Endothelial cell of umbilical vein (primary cell): ENCODE results near the gene RHOA. TPM values are rescaled to one million over a fixed set of nuclear protein-coding genes. Genes with fewer than 3 reads are reported as not detected.

Experiments used
- BruUV-seq: library from RNA; stranded (reverse); fragments of 400-500 nt; replicated peaks from 2 replicates; lab custom pipeline; 2021; lab: Mats Ljungman, UMichigan
- CTCF ChIA-PET: fragments of 300-600, 350-600 bp; sonication (Branson Sonifier 250); formaldehyde crosslinking; loops from one replicate; lab custom pipeline; 2021; ENCODE audit warnings: antibody characterized with exemption, inconsistent platforms; lab: Charles Lee
- POLR2A ChIA-PET: fragments of 300-600, 350-600 bp; sonication (Branson Sonifier 250); formaldehyde crosslinking; loops from one replicate; lab custom pipeline; 2021; ENCODE audit warnings: antibody characterized with exemption, inconsistent platforms; lab: Charles Lee
- DNase-seq: peaks from one replicate; pipeline ENCODE4 v3.0.0-alpha.2; 2011; ENCODE audit warnings: low read depth, low spot score
- FAIRE-seq: peaks from 2 replicates; lab custom pipeline; 2011; peaks lifted over from hg19 to GRCh38; lab: Jason Lieb, UNC
- H2AFZ ChIP-seq: 2 replicates; pipeline ENCODE4 v1.6.0; 2012; ENCODE audit warnings: low read depth, low read length, control low read depth, inconsistent platforms
- H3K27ac ChIP-seq: 2 replicates; pipeline ENCODE4 v1.5.1; 2011; ENCODE audit warnings: low read depth, mild to moderate bottlenecking, control low read depth, low read length, moderate library complexity; ENCODE audit not compliant: insufficient read depth
- H3K27me3 ChIP-seq, 2 experiments: 2 replicates each; pipeline versions ENCODE4 v1.6.0 to v1.6.1; 2011; ENCODE audit warnings: low read length in 2 of 2, mixed read lengths in 1 of 2; ENCODE audit not compliant: control insufficient read depth in 2 of 2, insufficient read depth in 2 of 2
- H3K36me3 ChIP-seq, 2 experiments: 2 replicates in 1 of 2; 3 replicates in 1 of 2; pipeline ENCODE4 v1.5.1; 2011; ENCODE audit warnings: low read length in 2 of 2, mild to moderate bottlenecking in 1 of 2, moderate library complexity in 1 of 2; ENCODE audit not compliant: control insufficient read depth in 2 of 2, insufficient read depth in 2 of 2; ENCODE audit errors: extremely low read depth in 1 of 2
- H3K4me1 ChIP-seq: 3 replicates; pipeline ENCODE4 v1.5.1; 2011; ENCODE audit warnings: mild to moderate bottlenecking, low read length; ENCODE audit not compliant: control insufficient read depth, insufficient read depth; ENCODE audit errors: extremely low read depth
- H3K4me2 ChIP-seq: 2 replicates; pipeline ENCODE4 v1.6.1; 2011; ENCODE audit warnings: low read length, control low read depth, mixed read lengths; ENCODE audit not compliant: insufficient read depth
- H3K4me3 ChIP-seq, 3 experiments: fragments of 200-600 bp in 1 of 3; sonication (generic), shearing (Covaris generic) in 1 of 3; replicated peaks in 1 of 3; 2 replicates each; pipeline ENCODE4 v1.5.1; 2011 to 2016; ENCODE audit warnings: control low read depth in 3 of 3, low read length in 3 of 3, mild to moderate bottlenecking in 2 of 3, inconsistent platforms in 1 of 3, low read depth in 1 of 3, moderate library complexity in 1 of 3; ENCODE audit not compliant: insufficient read depth in 1 of 3
- H3K79me2 ChIP-seq: 2 replicates; pipeline ENCODE4 v1.6.0; 2012; ENCODE audit warnings: low read length, inconsistent platforms; ENCODE audit not compliant: control insufficient read depth, insufficient read depth
- H3K9ac ChIP-seq: replicated peaks from 2 replicates; pipeline ENCODE3; 2011; ENCODE audit warnings: low read length, control low read depth; ENCODE audit not compliant: insufficient read depth; ENCODE audit errors: extremely low read depth
- H3K9me1 ChIP-seq: replicated peaks from 3 replicates; pipeline ENCODE4 v1.6.0; 2011; ENCODE audit warnings: mild to moderate bottlenecking, low read length; ENCODE audit not compliant: control insufficient read depth, insufficient read depth; ENCODE audit errors: extremely low read depth
- H3K9me3 ChIP-seq: replicated peaks from 2 replicates; pipeline ENCODE4 v1.5.1; 2012; ENCODE audit warnings: low read length, inconsistent platforms; ENCODE audit not compliant: control insufficient read depth, insufficient read depth
- H4K20me1 ChIP-seq: replicated peaks from 2 replicates; pipeline ENCODE3; 2011; ENCODE audit warnings: mild to moderate bottlenecking, low read length; ENCODE audit not compliant: control insufficient read depth, insufficient read depth; ENCODE audit errors: extremely low read depth
- CTCF ChIP-seq, 2 donors: IDR thresholded peaks; 1 replicate in 1 of 2; 2 replicates in 1 of 2; pipeline ENCODE4 v1.5.1; 2011; ENCODE audit warnings: low read length in 2 of 2, mild to moderate bottlenecking in 2 of 2, moderate library complexity in 2 of 2, control low read depth in 1 of 2, inconsistent platforms in 1 of 2, low read depth in 1 of 2; ENCODE audit not compliant: insufficient read depth in 1 of 2; ENCODE audit errors: extremely low read depth in 1 of 2
- EZH2 ChIP-seq: IDR thresholded peaks from 2 replicates; pipeline ENCODE4 v1.6.1; 2012; ENCODE audit warnings: borderline replicate concordance, low read depth, mild to moderate bottlenecking, moderate library complexity, low read length, inconsistent platforms; ENCODE audit not compliant: severe bottlenecking
- FOS ChIP-seq: IDR thresholded peaks from 2 replicates; pipeline ENCODE4 v1.6.1; 2011; ENCODE audit warnings: mild to moderate bottlenecking, low read length, moderate library complexity, borderline replicate concordance; ENCODE audit not compliant: insufficient read depth
- GATA2 ChIP-seq: IDR thresholded peaks from 2 replicates; pipeline ENCODE4 v1.7.0; 2011; ENCODE audit warnings: low read depth, mild to moderate bottlenecking, moderate library complexity, mixed read lengths, low read length; ENCODE audit not compliant: insufficient read length, insufficient read depth
- JUN ChIP-seq: IDR thresholded peaks from 2 replicates; pipeline ENCODE4 v1.6.1; 2011; ENCODE audit warnings: borderline replicate concordance, low read depth; ENCODE audit not compliant: insufficient read length, insufficient read depth
- MAX ChIP-seq: IDR thresholded peaks from 2 replicates; pipeline ENCODE4 v1.6.1; 2011; ENCODE audit not compliant: insufficient read depth, insufficient read length
- MYC ChIP-seq: IDR thresholded peaks from one replicate; pipeline ENCODE4 v1.6.1; 2011; ENCODE audit warnings: mild to moderate bottlenecking, low read depth, low read length
- POLR2A ChIP-seq: IDR thresholded peaks from 2 replicates; pipeline ENCODE4 v1.6.1; 2012; ENCODE audit warnings: low read depth, mild to moderate bottlenecking, control low read depth, low read length
- POLR2AphosphoS5 ChIP-seq: IDR thresholded peaks from 2 replicates; pipeline ENCODE4 v1.6.1; 2012; ENCODE audit warnings: low read depth, mild to moderate bottlenecking, control low read depth, low read length, moderate library complexity; ENCODE audit not compliant: insufficient read depth
- dilution Hi-C: fragments of 300-500 bp; cut with MboI; formaldehyde crosslinking; loops from one replicate; pipeline ENCODE4 v1.15.0; 2019; ENCODE audit warnings: low sequenced_read_pairs; ENCODE audit not compliant: extremely low pct_ligation_motif_present
- intact Hi-C: fragments of 100-400 bp; cut with micrococcal nuclease; formaldehyde crosslinking; loops from one replicate; pipeline ENCODE4 v1.10.0; 2022
- polyA plus RNA-seq, 4 experiments: library from polyadenylated mRNA; depleted of rRNA in 3 of 4; stranded (reverse) in 3 of 4; unstranded in 1 of 4; fragments of >200 nt; gene quantifications; 2 replicates each; pipeline versions ENCODE4 v1.2.1 to v1.2.3, GENCODE V29; 2011 to 2012; ENCODE audit warnings: missing spikeins in 1 of 4
- total RNA-seq: library from RNA; stranded (reverse); gene quantifications from 2 replicates; pipeline ENCODE4 v1.2.3, GENCODE V29; 2021

Gene RHOA
- total and polyA plus RNA-seq, 2 donors (not counting 3 experiments of a cell fraction or from before 2014, with no cell fraction given), result 450 to 580 TPM

- ChIA-PET POLR2A (interaction anchor here (1.8 kb wide), 1 partner anchor 10 kb away, joined by 5 read pairs; the partner anchor contains the start of genes RHOA and TCTA), CTCF (interaction anchor here (1.2 kb wide), 1 partner anchor 13 kb away, joined by 4 read pairs; no protein-coding TSS in a partner anchor)
- peaks cover 27% of the 10 kb centered on the region for H4K20me1 ChIP-seq
- no peaks in the 10 kb centered on the region for H3K9me3 ChIP-seq
- peaks cover 11% of the 10 kb centered on the region for H3K4me1 ChIP-seq
- no peak for FAIRE-seq
- no peak overlapping the region for H3K27ac ChIP-seq
- no peak overlapping the region for H3K4me2 ChIP-seq
- H3K27me3 ChIP-seq, result no peaks in the 10 kb centered on the region
- dilution Hi-C loops, result no loop called here
- no peak overlapping the region for H3K9ac ChIP-seq
- no peak overlapping the region for H2AFZ ChIP-seq
- H3K79me2 ChIP-seq, result peaks cover 98% of the 10 kb centered on the region
- H3K9me1 ChIP-seq, result no peaks in the 10 kb centered on the region
- intact Hi-C loops, result no loop called here
- TF ChIP-seq POLR2A (no peak), MAX (no peak), POLR2AphosphoS5 (no peak), JUN (no peak), GATA2 (no peak), EZH2 (no peak), MYC (no peak), CTCF (IDR thresholded peaks at IDR 0.05; ENCODE audit: extremely low read depth in 1 of 2, insufficient read depth in 1 of 2, low read depth in 1 of 2, low read length in 2 of 2) (no peak), FOS (no peak)
- H3K36me3 ChIP-seq, result no peaks in the 10 kb centered on the region
- no peak overlapping the region for H3K4me3 ChIP-seq
- no peak for DNase-seq
- BruUV-seq, result no TSS peak
Observed at GRCh38 chr3:49401766-49402165, 10.0 kb downstream of the RHOA start.
